Globus pallidus (tissue), 1 donor: Measurements from ENCODE around the gene MAPRE3.

Source experiments
- DNase-seq: peaks from one replicate; pipeline ENCODE4 v3.0.0-alpha.2; 2015; ENCODE audit warnings: low spot score

Gene MAPRE3

GRCh38 chr2:26985807-26986206 lies 15.4 kb downstream of the MAPRE3 start:
- DNase-seq = no peak

- no peak for DNase-seq
Measured at GRCh38 chr2:26986576-26986975, 16.1 kb downstream of the MAPRE3 start.

- no peak for DNase-seq
Measured at GRCh38 chr2:26988058-26988860, 17.8 kb downstream of the MAPRE3 start.

GRCh38 chr2:26989156-26989555 lies 18.7 kb downstream of the MAPRE3 start:
- DNase-seq = no peak

GRCh38 chr2:26991717-26992116 lies 21.3 kb downstream of the MAPRE3 start:
- no peak for DNase-seq

- DNase-seq = no peak
Measured at GRCh38 chr2:26993768-26994167, 23.3 kb downstream of the MAPRE3 start.

- DNase-seq = no peak
Measured at GRCh38 chr2:26994983-26995382, 24.5 kb downstream of the MAPRE3 start.

GRCh38 chr2:26997394-26997793 lies 27.0 kb downstream of the MAPRE3 start:
- DNase-seq = no peak

- no peak for DNase-seq
Measured at GRCh38 chr2:26998323-26998722, 27.9 kb downstream of the MAPRE3 start.

GRCh38 chr2:27000228-27000627 lies 29.8 kb downstream of the MAPRE3 start:
- no peak for DNase-seq

- no peak for DNase-seq
Measured at GRCh38 chr2:27000995-27001394, 30.6 kb downstream of the MAPRE3 start.

GRCh38 chr2:27001950-27002349 lies 31.5 kb downstream of the MAPRE3 start:
- DNase-seq = no peak

- peak; percentile 40 for DNase-seq
Measured at GRCh38 chr2:27003007-27003406, 32.6 kb downstream of the MAPRE3 start.

- no peak for DNase-seq
Measured at GRCh38 chr2:27003857-27004256, 33.4 kb downstream of the MAPRE3 start.

GRCh38 chr2:27006602-27007415 lies 36.4 kb downstream of the MAPRE3 start:
- no peak for DNase-seq

- no peak for DNase-seq
Measured at GRCh38 chr2:27007416-27008374, 37.3 kb downstream of the MAPRE3 start.

- DNase-seq = no peak
Measured at GRCh38 chr2:27008678-27009077, 38.2 kb downstream of the MAPRE3 start.

GRCh38 chr2:27009083-27009482 lies 38.6 kb downstream of the MAPRE3 start:
- DNase-seq = no peak

- DNase-seq = no peak
Measured at GRCh38 chr2:27009716-27010115, 39.3 kb downstream of the MAPRE3 start.

- DNase-seq = no peak
Measured at GRCh38 chr2:27010139-27010538, 39.7 kb downstream of the MAPRE3 start.

GRCh38 chr2:27013738-27014137 lies 43.3 kb downstream of the MAPRE3 start:
- no peak for DNase-seq

- peak; percentile 55 for DNase-seq
Measured at GRCh38 chr2:27014771-27015433, 44.5 kb downstream of the MAPRE3 start.
